SIG-M5 treated with dmso at 0.1 percent for 504 hours (cell line): ENCODE measurements around the gene CXCR5.
"Not testable (repeated sequence)": the region's sequence is repeated elsewhere in the genome, so short reads cannot be mapped to it uniquely, and the experiment has no call there.

Experiments used
- DNase-seq: peaks from one replicate; lab custom pipeline; 2025; ENCODE audit not compliant: unreplicated experiment; lab: John Stamatoyannopoulos, UW

Gene CXCR5, protein sequence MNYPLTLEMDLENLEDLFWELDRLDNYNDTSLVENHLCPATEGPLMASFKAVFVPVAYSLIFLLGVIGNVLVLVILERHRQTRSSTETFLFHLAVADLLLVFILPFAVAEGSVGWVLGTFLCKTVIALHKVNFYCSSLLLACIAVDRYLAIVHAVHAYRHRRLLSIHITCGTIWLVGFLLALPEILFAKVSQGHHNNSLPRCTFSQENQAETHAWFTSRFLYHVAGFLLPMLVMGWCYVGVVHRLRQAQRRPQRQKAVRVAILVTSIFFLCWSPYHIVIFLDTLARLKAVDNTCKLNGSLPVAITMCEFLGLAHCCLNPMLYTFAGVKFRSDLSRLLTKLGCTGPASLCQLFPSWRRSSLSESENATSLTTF

DNA sequence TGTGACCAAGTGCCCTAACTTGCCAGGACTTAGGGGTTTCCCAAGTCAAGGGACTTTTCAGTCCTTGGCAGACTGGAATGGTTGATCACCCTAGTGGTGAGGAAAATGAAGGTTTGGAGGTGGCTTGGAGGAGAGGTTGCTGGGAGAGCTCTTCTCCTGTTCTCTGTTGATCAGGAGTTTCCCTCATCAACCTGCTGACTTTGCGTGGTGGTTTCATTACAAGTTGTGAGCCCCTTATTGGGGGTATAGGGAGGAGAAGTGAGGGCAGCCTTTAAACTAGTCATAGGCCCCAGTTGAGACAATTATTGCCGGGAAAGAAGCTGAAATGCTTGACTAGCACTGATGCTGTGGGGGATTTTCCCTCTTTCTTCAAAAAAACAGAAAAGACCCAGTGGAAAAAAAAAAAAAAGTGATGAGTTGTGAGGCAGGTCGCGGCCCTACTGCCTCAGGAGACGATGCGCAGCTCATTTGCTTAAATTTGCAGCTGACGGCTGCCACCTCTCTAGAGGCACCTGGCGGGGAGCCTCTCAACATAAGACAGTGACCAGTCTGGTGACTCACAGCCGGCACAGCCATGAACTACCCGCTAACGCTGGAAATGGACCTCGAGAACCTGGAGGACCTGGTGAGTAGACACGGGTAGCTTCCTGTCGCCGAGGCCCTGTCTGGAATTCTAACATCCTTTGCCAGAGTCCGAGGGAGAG is at the start of gene CXCR5:
CXCR5 (plus strand) TSS at position 525 of the 704 bp plus-strand sequence; CDS start at position 575, 50 bp downstream.
- DNase-seq = no peak

DNA sequence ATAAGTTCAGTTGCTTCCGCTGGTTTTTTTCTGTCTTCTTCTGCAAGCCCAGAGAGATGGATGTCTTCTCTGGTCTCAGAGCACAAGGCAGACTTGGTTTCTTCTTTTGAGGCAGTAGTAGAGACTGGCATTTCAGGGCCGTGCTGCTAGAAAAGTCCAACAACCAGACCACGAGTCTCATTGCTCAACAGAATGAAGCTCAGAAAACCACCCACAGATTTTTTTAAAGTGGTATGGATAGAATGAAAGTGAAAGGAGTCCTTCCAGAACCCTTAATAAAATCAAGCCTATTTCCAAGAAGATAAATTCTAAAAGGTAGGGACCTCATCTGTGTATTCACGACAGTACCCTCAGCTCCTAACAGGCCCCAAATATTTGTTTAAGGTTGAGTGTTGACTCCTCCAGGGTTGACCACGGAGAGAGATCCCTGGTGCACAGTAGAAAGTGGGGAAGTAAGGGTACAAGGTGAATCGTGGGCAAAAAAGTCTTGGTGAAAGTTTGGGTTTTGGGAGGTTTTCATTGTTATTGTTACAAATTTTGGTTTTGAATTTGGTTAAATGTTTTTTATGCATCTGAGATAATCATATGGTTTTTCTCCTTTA is 49.2 kb upstream of the CXCR5 start:
- DNase-seq = peak; percentile 52

DNA sequence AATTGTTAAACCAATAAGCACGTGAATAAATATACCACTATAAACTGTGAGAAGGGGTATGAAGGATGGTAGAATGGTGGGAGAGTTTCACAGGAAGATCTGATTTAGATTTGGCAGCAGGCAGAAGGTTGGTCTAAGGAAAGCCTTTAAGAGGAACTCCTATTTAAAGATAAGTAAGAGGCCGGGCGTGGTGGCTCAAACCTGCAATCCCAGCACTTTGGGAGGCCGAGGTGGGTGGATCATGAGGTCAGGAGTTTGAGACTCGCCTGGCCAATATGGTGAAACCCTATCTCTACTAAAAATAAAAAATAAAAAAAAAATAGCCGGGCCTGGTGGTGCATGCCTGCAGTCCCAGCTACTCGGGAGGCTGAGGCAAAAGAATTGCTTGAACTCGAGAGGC is 45.8 kb upstream of the CXCR5 start:
- DNase-seq = no peak

DNA sequence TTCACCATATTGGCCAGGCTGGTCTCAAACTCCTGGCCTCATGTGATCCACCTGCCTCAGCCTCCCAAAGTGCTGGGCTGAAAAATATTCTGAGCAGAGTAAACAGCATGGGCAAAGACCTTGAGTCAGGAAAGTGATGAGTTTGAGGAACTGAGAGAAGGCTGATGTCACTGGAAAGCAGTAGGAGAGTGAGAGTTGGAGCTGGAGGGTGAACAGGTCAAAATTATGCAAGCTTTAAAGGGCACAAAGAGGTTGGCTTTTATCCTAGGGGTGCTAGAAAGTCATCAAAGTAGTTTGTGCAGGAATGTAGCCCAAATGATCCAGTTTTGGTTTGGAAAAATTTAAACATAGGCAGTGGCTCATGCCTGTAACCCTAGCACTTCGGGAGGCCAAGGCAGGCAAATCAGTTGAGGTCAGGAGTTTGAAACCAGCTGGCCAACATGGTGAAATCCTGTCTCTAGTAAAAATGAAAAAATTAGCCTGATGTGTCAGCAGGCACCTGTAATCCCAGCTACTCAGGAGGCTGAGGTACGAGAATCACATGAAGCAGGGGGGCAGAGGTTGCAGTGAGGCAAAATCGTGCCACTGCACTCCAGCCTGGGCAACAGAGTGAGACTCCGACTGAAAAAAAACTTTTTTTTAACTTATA is 44.7 kb upstream of the CXCR5 start:
- peak; percentile 79 for DNase-seq

DNA sequence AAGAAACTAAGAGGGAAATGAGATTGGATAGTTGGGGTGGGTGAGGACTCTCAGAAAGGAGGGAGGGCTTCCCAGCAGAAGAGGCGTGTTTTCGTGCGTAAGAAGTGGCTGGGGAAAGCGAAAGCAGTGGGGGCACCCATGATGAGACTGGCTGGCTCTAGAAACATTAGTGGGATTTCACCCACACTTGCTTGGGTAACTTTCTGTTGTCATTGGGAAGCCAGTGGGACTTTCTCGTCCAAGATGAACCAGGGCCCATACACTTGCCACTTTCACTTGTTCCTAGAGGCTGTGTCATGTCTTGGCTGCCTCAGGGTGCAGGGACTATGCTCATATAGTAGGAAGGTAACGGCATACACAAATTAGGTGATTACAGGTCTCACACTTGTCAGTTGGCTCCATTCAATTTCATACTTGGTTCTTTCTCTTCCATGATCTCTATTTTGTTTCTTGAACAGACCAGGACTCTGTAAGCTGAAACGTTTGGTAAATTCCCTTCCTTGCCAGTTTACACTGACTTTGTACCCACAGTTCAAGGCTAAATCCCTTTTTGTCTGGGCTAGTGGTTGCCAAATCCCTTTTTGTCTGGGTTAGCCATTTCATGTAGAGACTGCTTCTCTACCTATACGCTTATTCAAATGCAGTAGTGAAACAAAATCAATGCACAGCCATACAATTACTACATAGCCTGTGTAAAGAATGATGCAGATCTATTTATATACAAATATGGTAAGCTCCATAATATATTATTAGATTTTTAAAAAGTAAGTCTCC is 42.0 kb upstream of the CXCR5 start:
- DNase-seq = no peak

DNA sequence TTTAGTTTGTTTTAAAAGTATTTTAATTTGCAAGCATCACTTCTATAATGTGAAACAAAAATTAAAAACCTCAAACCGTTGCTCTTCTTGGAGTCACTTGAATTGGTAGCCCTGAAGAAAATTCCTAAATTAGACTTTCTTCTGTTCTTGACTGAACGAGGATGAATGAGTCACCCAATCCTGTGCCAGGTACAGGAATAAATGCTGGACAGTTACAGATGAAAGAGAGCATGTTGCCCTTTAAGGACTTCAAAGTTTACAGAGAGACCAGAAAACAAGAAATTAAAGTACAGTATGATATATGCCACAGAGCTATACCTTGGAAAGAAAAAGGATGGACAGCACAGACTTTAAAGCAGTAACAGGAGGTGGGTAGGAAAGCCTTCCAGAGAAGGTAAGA is 41.3 kb upstream of the CXCR5 start:
- DNase-seq = no peak

DNA sequence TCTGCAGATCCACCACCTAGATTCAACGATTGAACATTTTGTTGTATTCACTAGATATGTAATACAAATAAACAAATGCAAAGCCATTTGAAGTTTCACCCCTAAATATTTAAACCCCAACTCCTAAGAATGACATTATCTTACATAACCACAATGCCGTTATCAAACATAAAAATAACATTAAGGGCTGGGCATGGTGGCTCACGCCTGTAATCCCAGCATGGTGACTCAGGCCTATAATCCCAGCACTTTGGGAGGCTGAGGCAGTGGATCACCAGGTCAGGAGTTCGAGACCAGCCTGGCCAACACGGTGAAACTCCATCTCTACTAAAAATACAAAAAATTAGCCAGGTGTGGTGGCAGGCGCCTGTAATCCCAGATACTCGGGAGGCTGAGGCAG is 40.8 kb upstream of the CXCR5 start:
- DNase-seq = not testable (repeated sequence)

DNA sequence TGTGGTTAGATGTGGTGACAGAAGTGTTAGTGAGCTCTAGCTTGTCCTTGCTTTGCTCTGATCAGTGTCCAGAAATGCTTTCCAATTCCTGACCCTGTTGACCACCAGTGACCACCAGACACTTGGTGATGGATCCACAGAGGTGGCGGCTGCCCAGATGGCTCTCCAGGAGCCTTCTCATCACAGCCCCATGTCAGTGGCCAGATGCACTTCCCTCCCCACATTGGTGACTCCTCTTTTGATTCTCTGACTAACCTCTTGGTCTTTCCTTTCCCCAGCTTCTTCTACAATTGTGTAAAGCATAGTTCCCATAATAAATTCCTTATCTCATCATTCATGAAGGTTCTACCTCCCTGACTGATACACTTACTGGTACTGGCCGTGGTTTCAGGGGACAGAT is 40.1 kb upstream of the CXCR5 start:
- no peak for DNase-seq

DNA sequence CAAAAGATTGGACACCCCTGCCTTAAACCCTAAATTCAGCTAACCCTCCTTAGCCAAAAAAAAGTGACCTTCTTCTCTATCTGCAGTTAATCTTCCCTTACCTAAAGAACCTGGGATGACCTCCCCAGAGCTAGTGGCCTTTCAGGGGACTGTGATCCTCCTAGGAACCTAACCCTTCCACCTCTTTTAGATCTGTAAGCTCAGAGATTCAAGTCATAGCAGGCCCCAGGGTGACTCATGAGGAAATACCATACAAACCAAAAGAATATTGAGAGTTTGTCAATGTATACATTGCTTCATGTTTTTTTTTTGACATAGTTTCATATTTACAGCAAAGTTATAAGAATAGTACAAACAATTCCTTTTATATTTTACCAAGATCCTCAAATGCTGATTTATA is 38.3 kb upstream of the CXCR5 start:
- DNase-seq = peak; percentile 31

DNA sequence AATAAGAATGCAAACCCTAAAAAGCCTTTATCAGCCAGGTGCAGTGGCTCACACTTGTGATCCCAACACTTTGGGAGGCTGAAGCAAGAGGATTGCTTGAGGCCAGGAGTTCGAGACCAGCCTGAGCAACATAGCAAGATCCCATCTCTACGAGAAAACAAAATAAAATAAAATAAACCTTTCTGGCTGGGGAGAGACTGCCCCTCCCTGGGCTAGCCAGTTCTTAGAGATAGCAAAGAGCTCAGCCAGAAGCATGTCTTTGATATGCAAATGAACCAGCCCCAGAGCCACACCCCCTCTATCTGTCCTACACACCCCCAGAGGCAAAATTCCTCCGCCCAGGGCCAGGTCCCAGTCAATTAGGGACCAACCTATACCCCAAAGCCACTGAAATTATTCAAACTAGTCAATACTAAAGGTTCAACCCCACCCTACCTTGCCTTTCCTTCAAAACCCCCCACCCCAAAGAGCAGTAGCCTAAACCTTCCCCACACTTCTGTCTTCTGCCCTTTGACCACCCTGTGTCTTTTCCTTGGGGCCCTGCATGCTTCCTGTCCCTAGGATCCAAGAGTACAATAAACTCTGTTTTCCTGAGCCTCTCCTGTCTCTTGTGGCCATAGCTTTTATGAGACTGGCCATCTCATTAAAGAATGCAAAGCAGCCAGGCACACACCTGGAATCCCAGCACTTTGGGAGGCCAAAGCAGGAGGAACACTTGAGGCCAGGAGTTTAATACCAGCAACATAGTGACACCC is 37.3 kb upstream of the CXCR5 start:
- no peak for DNase-seq

DNA sequence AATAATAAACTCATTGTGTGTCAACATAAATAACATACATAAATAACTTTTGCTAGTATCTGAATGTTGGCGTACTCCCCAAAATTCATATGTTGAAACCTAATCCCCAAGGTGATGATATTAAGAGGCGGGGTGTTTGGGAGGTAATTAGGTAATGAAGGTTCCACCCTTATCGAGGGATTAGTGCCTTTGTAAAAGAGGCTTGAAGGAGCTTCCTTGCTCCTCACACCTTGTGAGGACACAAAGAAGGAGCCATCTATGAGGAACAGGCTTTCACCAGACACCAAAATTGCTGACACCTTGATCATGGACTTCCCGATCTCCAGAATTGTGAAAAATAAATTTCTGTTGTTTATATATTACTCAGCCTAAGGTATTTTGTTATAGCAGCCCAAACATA is 33.9 kb upstream of the CXCR5 start:
- no peak for DNase-seq

DNA sequence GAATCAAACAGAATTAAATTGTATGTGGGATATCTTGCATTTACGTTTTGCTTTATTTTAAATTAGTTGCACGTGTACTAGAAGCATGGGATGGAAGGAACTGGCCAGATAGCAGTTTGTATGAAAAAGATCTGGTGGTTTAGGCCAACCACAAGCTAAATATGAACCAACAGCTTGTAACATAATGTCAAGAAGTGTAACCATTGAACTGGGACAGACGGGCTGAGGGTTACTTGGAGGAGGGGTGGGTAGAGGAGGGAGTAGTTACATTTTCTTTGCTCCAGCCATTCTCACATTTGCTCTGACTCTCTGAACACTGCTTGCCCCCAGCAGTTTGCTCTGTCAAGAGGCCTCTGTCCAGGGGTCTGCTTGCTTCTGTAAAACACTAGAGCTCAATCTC is 31.7 kb upstream of the CXCR5 start:
- no peak for DNase-seq

DNA sequence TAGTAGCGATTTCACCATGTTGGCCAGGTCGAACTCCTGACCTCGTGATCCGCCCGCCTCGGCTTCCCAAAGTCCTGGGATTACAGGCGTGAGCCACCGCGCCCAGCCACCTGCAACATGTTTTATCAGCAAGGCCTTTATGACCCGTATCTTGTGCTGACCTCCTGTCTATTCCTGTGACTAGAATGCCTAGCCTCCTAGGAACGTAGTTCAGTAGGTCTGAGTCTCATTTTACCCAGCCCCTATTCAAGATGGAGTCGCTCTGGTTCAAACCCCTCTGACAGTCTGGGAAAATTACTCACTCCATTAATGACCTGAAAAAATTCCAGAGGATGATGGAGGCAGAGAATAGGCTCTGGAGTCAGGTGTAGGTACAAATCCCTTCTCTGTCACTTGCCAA is 30.0 kb upstream of the CXCR5 start:
- DNase-seq = no peak

DNA sequence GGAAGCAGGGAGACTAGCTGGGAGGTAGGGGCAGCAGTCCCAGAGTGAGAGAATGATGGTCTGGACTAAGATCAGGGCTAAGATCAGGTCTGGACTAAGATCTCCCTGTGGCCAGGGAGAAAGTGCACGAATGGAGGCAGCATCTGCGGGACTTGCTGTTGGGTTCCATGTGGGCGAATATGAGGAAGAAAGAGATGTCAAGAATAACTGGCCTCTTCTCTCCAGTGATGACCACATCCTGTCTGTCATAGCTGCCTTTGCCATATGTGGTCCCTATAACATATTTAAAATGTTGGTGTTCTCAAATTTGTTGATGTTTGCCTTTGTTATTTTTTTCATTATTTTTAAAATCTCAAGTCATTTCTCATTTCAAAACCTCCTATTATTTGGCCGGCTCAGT is 27.4 kb upstream of the CXCR5 start:
- DNase-seq = no peak

DNA sequence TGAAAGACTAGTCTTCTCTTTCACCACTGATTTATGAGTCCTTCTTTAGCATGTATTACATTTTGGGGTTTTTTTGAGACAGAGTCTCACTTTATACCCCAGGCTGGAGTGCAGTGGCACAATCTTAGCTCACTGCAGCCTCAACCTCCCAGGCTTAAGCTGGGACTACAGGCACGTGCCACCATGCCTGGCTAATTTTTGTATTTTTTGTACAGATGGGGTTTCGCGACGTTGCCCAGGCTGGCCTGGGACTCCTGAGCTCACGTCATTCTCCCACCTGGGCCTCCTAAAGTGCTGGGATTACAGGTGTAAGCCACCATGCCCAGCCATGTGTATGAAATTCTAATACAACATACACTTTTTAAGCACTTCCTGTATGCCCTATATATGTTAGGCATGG is 26.3 kb upstream of the CXCR5 start:
- DNase-seq = no peak

DNA sequence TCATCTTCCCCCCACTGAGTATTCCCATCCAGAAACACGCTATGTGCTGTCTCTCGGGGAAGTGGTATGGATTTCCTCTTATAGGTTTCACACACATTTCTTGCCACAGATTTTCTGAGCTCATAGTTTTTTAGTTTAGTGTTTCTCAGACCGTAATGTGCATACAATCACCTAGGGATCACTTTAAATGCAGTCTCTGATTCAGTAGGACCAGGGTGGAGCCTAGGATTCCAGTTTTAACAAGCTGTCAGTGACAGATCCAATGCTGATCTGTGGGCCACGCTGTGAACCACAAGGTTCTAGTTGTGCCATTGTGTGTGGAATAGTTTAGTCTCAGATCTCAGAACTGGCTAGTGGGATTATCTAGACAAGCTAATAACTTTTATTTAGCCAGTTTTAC is 23.7 kb upstream of the CXCR5 start:
- no peak for DNase-seq

DNA sequence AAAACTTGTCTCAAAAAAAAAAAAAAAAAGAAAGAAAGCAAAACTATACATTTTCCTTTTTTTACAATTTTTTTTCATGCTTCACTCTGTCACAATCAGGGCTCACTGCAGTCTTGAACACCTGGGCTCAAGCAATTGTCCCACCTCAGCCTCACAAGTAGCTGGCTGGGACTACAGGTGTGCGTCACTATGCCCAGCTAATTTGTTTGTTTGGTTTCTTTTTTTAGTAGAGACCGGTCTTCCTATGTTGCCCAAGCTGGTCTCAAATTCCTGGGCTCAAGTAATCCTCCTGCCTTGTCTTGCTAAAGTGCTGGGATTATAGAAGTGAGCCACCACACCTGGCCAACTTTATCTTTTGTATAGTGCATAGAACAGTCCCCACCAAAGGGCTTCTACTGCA is 15.0 kb upstream of the CXCR5 start:
- no peak for DNase-seq

DNA sequence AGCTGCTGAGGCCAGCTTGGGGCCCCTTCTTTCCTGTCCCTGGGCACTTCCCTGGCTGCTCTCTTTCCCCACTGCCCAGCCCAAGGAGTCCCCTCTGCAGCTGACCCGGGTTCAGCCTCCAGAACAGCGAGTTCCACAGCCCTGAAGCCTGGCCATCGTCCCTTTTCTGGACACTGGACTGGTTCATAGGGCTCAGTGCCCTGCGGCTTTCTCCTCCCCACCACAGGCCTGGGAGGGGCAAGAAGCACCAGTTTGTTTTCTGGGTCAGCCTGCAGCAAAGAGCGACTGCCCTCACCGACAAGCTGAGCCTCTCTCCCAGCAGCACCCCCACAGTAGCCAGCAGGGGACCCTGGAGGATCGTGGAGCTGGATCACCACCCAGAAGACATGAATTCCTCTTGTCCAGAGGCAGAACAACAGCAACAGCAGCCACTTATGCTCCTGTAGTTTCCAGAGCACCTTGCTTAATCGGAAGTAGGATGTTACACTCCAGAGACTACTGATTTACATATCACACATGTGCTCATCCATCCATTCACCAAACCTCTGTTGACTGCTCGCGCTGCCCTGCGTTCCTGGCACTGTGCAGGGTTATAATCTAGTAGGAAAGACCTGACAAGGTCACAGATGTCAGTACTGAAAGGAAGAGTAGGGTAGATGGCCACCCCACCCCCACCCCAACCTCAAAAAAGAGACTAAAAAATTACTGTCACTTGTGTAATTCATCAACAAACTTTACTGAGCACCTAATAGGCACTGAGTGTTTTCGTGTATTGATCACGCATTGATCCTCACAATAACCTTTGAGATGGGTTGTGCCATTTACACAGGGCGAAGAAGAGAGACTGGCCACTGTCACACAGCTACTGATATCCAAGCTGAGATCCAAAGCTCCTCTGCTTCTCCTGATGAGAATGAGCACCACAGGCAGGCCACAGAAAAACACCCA is 13.0 kb upstream of the CXCR5 start:
- DNase-seq = peak; percentile 33

DNA sequence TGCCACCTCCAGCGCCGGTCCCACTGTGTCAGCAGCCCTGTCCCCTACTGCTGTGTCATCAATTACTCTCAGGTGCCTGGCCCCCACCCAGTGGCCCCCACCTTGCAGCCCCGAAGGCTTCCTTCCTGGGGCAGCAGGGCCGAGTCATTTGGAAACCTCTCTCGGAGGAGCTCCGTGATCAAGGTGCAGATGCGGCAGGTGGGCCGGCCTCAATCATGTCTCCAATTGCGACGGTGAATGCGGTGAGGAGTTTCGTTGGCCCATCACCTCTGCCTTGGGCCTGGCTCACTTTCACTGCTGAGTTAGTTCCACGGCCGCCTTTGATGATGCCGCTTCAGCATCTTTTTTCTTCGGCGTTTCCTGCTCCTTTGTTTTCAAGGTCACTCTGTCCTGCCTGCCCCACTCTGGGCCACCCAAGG is 11.3 kb upstream of the CXCR5 start:
- DNase-seq = no peak
